ENCODE results near the gene VIPAS39. TPM values are rescaled to one million over a fixed set of nuclear protein-coding genes. Genes with fewer than 3 reads are reported as not detected.

Gene VIPAS39
- total RNA-seq, 4 donors from 2014 or later: 13.2 to 15.3 (median 13.8) TPM

DNA sequence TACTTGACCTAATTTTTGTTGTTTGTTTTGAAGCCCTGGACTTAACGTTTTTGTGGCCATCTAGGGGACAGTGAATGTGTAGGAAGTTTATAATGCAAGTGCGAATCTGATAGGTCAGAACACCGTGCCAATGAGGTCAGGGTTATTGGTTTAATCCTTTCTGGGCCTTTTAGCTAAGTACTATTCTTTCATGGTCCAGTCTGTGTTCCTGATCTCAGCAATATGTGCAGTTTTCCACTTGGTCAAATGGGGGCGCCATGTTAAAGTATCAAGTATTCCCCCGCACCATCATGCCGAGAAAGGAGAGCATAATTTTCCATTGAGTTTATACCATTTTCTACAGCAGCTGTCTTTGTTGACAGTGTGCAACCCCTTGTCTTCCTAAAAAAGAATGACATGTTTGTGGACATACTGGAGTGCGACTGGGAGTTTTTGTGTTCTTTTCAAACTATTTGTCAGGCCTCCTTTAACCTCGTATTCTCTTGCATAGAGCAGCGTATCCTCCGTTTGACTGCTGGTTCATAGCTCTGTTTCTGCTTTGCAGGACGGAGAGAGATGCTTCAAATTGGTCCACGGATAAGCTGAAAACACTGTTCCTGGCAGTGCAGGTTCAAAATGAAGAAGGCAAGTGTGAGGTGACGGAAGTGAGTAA is 1.8 kb upstream of the VIPAS39 start:
- Histone ChIP-seq H3K36me3 (peaks cover 21 to 46% (median 44%) of the 10 kb centered on the region in 3 donors), H3K4me3 (peak overlapping the region; percentile 83 to 99 (median 88)), H3K9me3 (no peaks in the 10 kb centered on the region), H3K4me1 (peaks cover 0 to 38% (median 19%) of the 10 kb centered on the region in 3 donors), H3K27me3 (no peaks in the 10 kb centered on the region), H3K27ac (peak overlapping the region in 2 of 4 donors; percentile 94 to 95)
- peak; percentile 1 for DNase-seq
- 24 to 42% methylated on average over 11 to 13 of the region's 13 CpGs for WGBS, 2 donors
- intact Hi-C loops (cut with DNase I): no loop called here
- TF ChIP-seq CTCF (IDR thresholded peaks at IDR 0.05) (peak in 5 of 6 experiments; percentile 12 to 56 (median 48)), POLR2A (IDR thresholded peaks at IDR 0.05) (no peak)

DNA sequence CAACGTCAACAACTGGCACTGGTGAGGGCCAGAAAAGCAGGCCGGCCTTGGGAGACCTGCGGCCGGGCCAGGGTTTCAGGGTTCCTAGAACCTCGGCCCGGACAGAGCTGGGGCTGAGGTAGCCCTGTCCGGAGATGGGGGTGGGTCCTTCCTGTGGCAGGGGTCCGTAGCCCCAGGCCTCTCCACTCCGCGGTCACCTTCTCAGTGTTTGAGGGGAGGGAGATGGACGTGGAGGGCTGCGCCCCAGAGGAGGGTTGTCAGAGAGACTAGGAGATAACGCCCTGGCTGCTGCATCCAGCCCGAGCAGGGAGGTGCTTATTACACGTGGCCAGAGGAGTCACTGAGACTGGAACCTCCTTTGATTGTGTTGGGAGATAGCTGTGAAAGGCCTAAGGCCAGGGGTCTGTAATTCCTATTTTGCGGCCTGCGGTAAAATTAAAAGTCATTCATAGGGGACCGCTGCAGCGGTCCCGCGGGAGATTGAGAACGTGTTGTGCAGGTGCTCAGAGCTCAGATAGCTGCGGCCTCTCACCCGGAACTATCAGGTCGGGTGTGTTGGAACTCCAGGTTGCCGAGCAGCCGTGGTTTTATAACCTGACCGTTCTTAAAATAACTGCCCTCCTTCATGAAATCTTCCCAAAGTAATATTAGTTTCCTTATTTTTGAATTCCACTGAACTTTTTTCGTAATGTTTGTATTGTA is 999 bp upstream of the VIPAS39 start:
- H3K4me3 ChIP-seq: peak overlapping the region; percentile 83 to 99 (median 88)
- 0 to 1% methylated on average over 15 to 17 of the region's 29 CpGs for WGBS, 2 donors
- no peak for DNase-seq
- peaks cover 0 to 38% (median 19%) of the 10 kb centered on the region in 3 donors for H3K4me1 ChIP-seq
- peaks cover 21 to 44% (median 37%) of the 10 kb centered on the region in 3 donors for H3K36me3 ChIP-seq
- H3K9me3 ChIP-seq: no peaks in the 10 kb centered on the region
- intact Hi-C loops (cut with DNase I): no loop called here
- H3K27me3 ChIP-seq: no peaks in the 10 kb centered on the region
- TF ChIP-seq POLR2A (IDR thresholded peaks at IDR 0.05) (no peak), CTCF (IDR thresholded peaks at IDR 0.05) (no peak)
- H3K27ac ChIP-seq: peak overlapping the region; percentile 88 to 96 (median 94)

- 0% methylated on average over 5 to 17 of the region's 18 CpGs for WGBS, 2 donors
- intact Hi-C loops (cut with DNase I): no loop called here
- no peak for DNase-seq
Measured at GRCh38 chr14:77457115-77457521, 283 bp downstream of the VIPAS39 start.

GRCh38 chr14:77455966-77456640 is 1.3 kb downstream of the VIPAS39 start:
- TF ChIP-seq CTCF (IDR thresholded peaks at IDR 0.05) (no peak), POLR2A (IDR thresholded peaks at IDR 0.05) (no peak)
- Histone ChIP-seq H3K27me3 (no peaks in the 10 kb centered on the region), H3K9me3 (no peaks in the 10 kb centered on the region), H3K4me1 (peaks cover 0 to 38% (median 19%) of the 10 kb centered on the region in 3 donors), H3K27ac (no peak overlapping the region), H3K36me3 (peaks cover 2 to 44% (median 15%) of the 10 kb centered on the region in 3 donors), H3K4me3 (peak overlapping the region in 2 of 4 donors; percentile 92 to 99)
- no peak for DNase-seq
- 62 to 69% methylated on average over 2 of the region's 2 CpGs for WGBS, 2 donors
- intact Hi-C loops (cut with DNase I): no loop called here

More at GRCh38 chr14:77457115-77457521, 283 bp downstream of the VIPAS39 start:
- Histone ChIP-seq H3K36me3 (peaks cover 11 to 44% (median 24%) of the 10 kb centered on the region in 3 donors), H3K9me3 (no peaks in the 10 kb centered on the region), H3K27me3 (no peaks in the 10 kb centered on the region), H3K4me1 (peaks cover 0 to 38% (median 19%) of the 10 kb centered on the region in 3 donors), H3K4me3 (peak overlapping the region; percentile 83 to 99 (median 88)), H3K27ac (peak overlapping the region; percentile 88 to 96 (median 94))
- TF ChIP-seq POLR2A (IDR thresholded peaks at IDR 0.05) (peak in 2 of 4 donors; percentile 32 to 73), CTCF (IDR thresholded peaks at IDR 0.05) (no peak)

Measured in esophagus squamous epithelium (tissue), 5 donors.